ENCODE data around the gene SPINT2.
"Not testable (repeated sequence)": the region's sequence is repeated elsewhere in the genome, so short reads cannot be mapped to it uniquely, and the experiment has no call there.

SPINT2 gene

GRCh38 chr19:38255383-38256014, 8.9 kb upstream of the SPINT2 start:
- no peak for DNase-seq (ENCODE audit: low read depth)
- in situ Hi-C loops (cut with HindIII; ENCODE audit: low sequenced_read_pairs), result loop anchor here (10.0 kb wide), 1 partner anchor 361 kb away; no protein-coding TSS in a partner anchor
- TF ChIP-seq, protein P1, sequence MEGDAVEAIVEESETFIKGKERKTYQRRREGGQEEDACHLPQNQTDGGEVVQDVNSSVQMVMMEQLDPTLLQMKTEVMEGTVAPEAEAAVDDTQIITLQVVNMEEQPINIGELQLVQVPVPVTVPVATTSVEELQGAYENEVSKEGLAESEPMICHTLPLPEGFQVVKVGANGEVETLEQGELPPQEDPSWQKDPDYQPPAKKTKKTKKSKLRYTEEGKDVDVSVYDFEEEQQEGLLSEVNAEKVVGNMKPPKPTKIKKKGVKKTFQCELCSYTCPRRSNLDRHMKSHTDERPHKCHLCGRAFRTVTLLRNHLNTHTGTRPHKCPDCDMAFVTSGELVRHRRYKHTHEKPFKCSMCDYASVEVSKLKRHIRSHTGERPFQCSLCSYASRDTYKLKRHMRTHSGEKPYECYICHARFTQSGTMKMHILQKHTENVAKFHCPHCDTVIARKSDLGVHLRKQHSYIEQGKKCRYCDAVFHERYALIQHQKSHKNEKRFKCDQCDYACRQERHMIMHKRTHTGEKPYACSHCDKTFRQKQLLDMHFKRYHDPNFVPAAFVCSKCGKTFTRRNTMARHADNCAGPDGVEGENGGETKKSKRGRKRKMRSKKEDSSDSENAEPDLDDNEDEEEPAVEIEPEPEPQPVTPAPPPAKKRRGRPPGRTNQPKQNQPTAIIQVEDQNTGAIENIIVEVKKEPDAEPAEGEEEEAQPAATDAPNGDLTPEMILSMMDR (IDR thresholded peaks at IDR 0.05; ENCODE audit: low read depth, low read length, missing control alignments), result no peak
- peak overlapping the region; percentile 32 for H3K4me3 ChIP-seq (ENCODE audit: low read depth, low read length)

DNA sequence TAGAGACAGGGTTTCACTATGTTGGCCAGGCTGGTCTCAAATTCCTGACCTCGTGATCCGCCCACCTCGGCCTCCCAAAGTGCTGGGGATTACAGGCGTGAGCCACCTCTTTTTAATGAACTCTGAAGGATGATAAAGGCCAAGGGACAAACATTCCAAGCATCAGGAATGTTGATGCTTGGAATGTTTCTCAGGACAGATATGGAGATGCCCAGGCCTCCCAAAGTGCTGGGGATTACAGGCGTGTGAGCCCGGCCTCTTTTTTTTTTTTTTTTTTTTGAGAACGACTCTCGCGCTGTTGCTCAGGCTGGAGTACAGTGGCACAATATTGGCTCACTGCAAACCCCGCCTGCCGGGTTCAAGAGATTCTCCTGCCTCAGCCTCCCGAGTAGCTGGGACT, 2.4 kb upstream of the SPINT2 start:
- DNase-seq (ENCODE audit: low read depth); in situ Hi-C loops (cut with HindIII; ENCODE audit: low sequenced_read_pairs): not testable (repeated sequence)

DNA sequence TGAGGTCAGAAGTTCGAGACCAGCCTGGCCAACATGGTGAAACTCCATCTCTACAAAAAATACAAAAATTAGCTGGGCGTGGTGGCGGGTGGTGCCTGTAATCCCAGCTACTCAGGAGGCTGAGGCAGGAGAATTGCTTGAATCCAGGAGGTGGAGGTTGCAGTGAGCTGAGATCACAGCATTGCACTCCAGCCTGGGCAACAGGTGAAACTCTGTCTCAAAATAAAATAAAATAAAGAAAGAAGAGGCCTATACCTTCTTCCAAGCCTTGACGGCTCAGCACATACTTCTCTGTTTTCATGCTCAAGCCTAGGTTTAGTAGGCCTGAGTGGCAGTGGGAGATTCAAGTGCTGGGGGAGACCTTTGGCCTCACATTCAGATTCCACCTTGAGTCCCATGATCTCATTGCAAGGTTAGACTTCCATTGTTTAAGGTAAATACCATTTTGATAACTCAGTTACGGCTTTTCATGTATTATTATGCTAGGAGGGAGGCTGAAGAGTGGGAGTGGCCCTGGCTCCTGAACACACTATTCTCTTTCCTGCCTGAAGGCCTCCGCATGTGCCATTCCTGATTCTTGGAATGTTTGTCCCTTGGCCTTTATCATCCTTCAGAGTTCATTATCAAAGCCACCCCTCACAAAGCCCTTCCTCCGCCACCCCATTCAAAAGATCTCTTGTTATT, 1.6 kb upstream of the SPINT2 start:
- no peak overlapping the region for H3K4me3 ChIP-seq (ENCODE audit: low read depth, low read length)
- TF ChIP-seq, protein P1 (IDR thresholded peaks at IDR 0.05; ENCODE audit: low read depth, low read length, missing control alignments), result no peak
- no peak for DNase-seq (ENCODE audit: low read depth)
- in situ Hi-C loops (cut with HindIII; ENCODE audit: low sequenced_read_pairs), result no loop called here

More for the DNA sequence above, 2.4 kb upstream of the SPINT2 start:
- H3K4me3 ChIP-seq (ENCODE audit: low read depth, low read length), result not testable (repeated sequence)

DNA sequence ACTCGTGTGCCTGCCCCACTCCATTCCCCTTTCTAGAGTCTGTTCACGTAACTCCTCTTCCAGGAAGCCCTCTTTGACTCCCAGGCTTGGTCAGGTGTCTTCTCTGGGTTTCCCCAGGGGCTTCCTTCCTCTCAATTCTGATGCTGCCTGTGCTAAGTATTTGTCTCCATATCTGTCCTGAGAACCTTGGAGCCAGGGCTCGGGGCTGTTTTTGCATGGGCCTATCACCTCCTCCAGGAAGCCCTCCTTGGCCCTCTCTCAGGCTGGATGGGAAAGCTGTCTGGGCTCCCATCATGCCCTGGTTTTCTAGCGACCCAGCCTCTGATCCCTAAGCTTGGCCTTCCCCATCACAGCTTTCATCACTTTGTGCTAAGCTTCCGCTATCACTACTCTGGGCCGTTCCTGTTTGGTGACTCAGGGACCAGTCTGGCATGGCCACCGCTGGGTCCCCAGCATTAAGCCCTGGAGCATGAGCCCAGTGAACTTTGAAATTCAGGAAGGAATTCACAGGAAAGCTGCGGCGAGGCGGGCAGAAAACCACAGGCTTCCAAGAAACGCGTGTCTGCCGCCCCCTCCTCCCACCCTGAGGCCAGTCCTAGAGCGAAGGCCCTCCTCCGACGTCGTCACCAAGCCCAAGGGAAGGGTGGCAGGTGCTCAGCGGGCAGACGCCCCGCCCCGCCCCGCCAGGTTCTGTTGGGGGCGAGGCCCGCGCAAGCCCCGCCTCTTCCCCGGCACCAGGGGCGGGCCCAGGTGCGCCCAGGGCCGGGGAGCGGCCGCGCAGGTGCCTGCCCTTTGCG, 486 bp upstream of the SPINT2 start:
- DNase-seq (ENCODE audit: low read depth), result no peak
- in situ Hi-C loops (cut with HindIII; ENCODE audit: low sequenced_read_pairs), result no loop called here
- peak overlapping the region; percentile 47 for H3K4me3 ChIP-seq (ENCODE audit: low read depth, low read length)
- TF ChIP-seq, protein P1 (IDR thresholded peaks at IDR 0.05; ENCODE audit: low read depth, low read length, missing control alignments), result no peak

DNA sequence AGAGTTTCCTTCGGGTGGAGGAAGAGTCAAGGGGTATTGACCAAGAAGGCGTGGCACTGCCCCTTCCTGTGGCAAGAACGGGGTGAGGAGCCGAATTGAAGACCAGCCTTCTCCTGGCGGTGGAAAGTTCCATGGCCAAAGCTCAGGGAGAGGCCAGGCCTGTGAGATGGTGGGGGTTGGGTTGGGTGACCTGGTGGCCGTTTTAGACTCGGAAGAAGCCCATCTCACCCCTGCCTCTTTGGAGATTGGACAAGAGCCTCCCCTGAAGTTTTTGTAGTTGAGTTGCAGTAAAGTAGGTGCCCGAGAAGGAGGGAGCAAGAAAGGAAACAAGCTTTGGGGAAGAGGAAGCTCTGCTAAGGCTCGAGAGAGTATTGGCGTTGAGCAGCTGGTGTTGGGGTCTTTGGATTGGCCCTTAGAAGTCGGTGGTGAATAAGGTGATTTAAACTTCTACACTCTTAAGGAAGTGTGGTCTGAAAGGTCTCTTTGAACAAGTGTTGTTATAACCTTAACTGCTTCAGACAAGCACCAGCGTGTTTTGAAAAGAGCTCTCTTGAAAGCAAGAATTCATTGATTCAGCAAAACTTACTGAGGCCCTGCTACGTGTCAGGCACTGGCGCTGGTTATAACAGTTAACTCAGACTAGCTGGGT, 964 bp downstream of the SPINT2 start:
- in situ Hi-C loops (cut with HindIII; ENCODE audit: low sequenced_read_pairs), result no loop called here
- H3K4me3 ChIP-seq (ENCODE audit: low read depth, low read length), result no peak overlapping the region
- DNase-seq (ENCODE audit: low read depth), result no peak
- TF ChIP-seq, protein P1 (IDR thresholded peaks at IDR 0.05; ENCODE audit: low read depth, low read length, missing control alignments), result no peak

DNA sequence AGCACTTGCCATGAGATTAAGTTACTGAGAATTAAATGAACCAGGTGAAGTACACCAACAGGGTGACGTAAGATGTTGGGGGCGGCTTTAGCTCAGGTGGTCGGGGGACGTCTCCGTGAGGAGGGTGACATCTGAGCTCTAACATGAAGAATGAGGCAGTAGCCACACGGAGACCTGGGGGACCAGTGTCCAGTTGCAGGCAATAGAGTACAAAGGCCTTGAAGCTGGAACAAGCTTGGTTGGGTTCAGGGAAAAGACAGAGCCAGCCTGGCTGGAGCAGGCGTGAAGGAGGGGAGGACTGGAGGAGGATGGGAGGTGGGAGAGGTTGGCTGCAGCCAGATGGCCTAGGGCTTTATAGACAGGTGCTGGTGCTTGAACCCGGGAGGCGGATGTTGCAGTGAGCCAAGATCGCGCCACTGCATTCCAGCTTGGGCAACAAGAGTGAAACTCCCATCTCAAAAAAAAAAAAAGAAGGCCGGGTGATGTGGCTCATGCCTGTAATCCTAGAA, 1.6 kb downstream of the SPINT2 start:
- no peak for DNase-seq (ENCODE audit: low read depth)
- TF ChIP-seq, protein P1 (IDR thresholded peaks at IDR 0.05; ENCODE audit: low read depth, low read length, missing control alignments), result no peak
- H3K4me3 ChIP-seq (ENCODE audit: low read depth, low read length), result no peak overlapping the region
- in situ Hi-C loops (cut with HindIII; ENCODE audit: low sequenced_read_pairs), result no loop called here
